AG09319 (cell line): ENCODE data around the gene CCNB1IP1.
"Not testable (repeated sequence)": the region's sequence is repeated elsewhere in the genome, so short reads cannot be mapped to it uniquely, and the experiment has no call there.

Source experiments
- DNase-seq: peaks from one replicate; pipeline ENCODE4 v3.0.0-alpha.2; 2010; ENCODE audit warnings: low read depth; ENCODE audit errors: extremely low read depth
- TF ChIP-seq, protein P1 (sequence below): IDR thresholded peaks from 2 replicates; pipeline ENCODE4 v1.5.1; 2011; ENCODE audit warnings: low read depth, mild to moderate bottlenecking, inconsistent platforms, low read length, moderate library complexity

The CCNB1IP1 gene

DNA sequence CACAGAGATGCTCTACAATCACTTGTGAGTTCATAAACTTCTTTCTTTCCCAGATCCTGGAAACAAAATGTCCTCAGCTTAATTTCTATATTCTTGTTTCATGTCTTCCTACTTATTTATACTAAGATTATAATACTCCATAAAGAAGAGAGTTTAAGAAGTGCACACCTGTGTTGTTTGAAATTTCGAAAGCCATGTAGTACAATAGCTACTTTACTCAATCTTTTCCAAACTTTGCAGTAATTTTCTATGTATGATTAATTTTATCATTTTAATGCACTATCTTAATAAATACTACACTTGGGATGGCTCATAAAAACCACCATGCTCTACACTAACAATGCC is 27.0 kb downstream of the CCNB1IP1 start:
- TF ChIP-seq, protein P1, sequence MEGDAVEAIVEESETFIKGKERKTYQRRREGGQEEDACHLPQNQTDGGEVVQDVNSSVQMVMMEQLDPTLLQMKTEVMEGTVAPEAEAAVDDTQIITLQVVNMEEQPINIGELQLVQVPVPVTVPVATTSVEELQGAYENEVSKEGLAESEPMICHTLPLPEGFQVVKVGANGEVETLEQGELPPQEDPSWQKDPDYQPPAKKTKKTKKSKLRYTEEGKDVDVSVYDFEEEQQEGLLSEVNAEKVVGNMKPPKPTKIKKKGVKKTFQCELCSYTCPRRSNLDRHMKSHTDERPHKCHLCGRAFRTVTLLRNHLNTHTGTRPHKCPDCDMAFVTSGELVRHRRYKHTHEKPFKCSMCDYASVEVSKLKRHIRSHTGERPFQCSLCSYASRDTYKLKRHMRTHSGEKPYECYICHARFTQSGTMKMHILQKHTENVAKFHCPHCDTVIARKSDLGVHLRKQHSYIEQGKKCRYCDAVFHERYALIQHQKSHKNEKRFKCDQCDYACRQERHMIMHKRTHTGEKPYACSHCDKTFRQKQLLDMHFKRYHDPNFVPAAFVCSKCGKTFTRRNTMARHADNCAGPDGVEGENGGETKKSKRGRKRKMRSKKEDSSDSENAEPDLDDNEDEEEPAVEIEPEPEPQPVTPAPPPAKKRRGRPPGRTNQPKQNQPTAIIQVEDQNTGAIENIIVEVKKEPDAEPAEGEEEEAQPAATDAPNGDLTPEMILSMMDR: no peak
- DNase-seq: no peak

DNA sequence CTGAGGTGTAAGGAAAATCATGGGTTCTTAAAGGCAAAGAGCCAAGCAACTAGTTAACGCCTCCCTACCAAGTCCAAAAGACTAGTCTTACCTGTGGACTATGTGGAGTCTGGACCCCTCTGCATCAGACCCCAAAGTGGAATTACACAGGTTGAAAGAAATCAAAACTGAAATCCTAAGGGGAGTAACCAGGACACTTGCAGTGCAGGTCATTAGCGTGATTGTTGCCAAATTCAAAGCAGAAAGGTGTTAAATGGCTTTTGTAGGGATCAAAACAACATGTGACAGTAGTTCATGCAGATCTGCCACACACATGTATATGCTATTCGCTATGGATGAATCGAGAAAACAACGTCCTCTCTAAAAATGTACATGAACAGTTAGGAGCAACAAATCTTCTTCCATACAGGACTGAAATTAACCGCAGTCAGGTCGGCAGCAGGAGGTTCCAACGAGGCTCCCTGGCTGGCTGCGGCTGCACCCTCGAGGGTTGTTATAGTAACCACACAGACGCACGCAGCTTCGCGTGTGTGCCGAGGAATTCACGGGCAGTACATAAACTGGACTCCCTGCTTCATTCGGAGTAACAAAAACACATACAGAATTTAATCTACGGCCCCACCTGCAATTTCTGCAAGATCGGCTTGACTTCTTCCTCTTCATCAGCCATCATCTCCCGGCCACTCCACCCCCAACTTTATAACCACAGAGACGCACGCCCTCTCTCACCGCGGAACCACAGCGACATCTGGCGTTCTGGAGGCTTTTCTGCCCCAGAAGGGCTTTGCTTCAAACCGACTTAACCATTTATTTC is 27.6 kb downstream of the CCNB1IP1 start, which contains the start of gene TTC5:
TTC5 (minus strand) TSS at position 687 of the 814 bp plus-strand sequence; CDS start at position 673, 14 bp downstream.
- TF ChIP-seq, protein P1: peak; percentile 99
- DNase-seq: peak; percentile 72

DNA sequence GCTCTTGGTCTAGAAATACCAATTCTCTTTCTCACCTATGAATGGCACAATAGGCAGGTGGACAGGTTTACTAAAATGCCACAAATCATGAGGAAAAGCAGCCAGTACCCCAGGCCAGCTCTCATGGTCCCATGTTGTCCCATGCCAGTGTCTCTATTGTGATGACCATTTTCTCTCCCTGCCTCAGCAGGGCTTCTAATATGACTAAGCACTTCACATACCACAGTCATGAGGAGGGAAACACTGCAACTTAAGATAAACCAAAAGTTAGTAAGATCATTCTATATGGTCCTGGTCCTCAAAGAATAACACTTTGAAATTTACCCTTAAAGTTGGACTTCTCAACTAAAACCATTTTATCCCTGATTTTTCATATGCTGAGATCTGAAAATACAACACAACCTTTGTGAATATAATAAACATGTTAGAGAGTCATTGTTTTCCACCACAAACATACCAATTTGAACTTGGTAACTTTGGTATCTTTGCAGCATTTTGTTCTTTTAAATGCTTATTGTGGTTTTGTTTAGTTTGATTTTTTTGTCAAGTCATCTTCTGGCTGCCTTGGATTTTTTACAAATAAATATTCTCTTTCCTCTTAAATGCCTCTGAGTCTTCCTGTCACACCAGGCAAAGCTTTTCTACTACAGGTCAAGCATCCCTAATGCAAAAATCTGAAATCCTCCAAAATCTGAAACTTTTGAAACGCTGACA is 30.9 kb downstream of the CCNB1IP1 start:
- TF ChIP-seq, protein P1: no peak
- no peak for DNase-seq

DNA sequence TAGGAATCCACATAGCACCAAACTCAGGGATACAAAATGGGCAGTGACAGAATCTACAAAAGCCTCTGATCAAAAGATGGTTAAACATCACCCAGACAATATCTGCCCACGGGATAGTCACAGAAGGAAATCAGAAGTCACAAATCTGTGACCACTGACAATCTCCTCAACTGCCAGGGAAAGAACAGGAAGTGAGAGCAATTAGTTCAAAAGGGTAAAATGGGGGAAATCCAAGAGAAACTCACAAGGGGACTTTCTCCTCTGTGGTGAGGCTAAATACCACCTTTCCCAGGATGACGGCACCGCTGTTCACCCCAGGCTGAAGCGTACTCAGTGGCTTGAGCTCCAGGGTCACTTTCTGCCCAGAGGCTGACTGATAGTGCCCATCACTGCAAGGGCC is 38.0 kb downstream of the CCNB1IP1 start:
- TF ChIP-seq, protein P1: no peak
- no peak for DNase-seq

DNA sequence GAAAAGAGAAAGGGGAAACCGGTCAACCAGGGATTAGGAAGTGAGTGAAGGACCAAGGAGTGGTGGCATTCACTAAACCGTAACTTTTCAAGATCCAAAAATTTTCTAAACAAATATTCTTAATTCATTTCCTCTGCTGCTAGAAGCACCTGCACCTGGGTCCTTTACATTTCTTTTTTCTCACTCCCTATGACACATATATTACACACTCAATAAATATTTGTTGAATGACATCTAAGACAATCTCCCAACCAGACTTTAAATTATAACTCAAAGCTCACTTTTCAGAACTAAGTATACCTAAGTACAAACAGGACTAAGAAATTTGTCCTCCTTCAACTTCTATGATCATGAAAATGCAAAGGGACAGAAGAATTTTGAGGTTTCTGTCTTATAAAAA is 38.4 kb downstream of the CCNB1IP1 start:
- no peak for DNase-seq
- TF ChIP-seq, protein P1: no peak

DNA sequence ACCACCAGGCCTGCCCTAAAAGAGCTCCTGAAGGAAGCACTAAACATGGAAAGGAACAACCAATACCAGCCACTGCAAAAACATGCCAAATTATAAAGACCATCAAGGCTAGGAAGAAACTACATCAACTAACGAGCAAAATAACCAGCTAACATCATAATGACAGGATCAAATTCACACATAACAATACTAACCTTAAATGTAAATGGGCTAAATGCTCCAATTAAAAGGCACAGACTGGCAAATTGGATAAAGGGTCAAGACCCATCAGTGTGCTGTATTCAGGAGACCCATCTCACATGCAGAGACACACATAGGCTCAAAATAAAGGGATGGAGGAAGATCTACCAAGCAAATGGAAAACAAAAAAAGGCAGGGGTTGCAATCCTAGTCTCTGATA is 51.1 kb downstream of the CCNB1IP1 start:
- not testable (repeated sequence) for DNase-seq

DNA sequence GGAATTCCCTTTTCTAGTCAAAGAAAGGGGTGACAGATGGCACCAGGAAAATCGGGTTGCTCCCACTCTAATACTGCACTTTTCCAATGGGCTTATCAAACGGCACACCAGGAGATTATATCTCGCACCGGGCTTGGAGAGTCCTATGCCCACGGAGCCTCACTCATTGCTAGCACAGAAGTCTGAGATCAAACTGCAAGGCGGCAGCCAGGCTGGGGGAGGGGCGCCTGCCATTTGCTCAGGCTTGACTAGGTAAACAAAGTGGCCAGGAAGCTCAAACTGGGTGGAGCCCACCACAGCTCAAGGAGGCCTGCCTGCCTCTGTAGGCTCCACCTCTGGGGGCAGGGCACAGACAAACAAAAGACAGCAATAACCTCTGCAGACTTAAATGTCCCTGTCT is 52.8 kb downstream of the CCNB1IP1 start:
- not testable (repeated sequence) for DNase-seq

DNA sequence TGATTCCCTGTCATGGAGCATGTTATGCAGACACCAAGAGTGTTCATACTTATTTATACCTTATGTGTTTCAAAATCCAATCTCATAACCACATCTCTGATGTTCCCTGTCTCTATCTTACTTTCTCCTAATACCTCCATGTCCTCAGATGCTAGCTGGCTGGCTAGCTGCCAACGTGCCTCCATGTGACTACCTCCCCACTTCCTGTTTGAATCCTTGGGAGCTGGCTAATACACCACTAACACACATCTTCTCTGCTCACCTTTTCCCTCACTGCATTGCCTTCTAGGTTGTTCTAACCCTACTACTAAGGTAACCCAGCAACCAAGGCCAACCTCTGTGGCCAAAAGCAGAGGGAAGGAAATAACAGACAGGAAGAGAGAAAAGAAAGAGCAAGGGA is 54.7 kb downstream of the CCNB1IP1 start:
- no peak for DNase-seq

More for the DNA sequence above, 54.7 kb downstream of the CCNB1IP1 start:
- TF ChIP-seq, protein P1: no peak
